ENCODE results near the gene TMEM50A.

The TMEM50A gene

GRCh38 chr1:25355841-25356395 lies 17.8 kb downstream of the TMEM50A start:
- Histone ChIP-seq H3K9me3 (ENCODE audit: insufficient read depth, low read length, severe bottlenecking) (no peaks in the 10 kb centered on the region), H3K27me3 (ENCODE audit: insufficient read depth, low read length, poor library complexity) (no peaks in the 10 kb centered on the region), H3K4me2 (ENCODE audit: insufficient read depth, low read length) (no peak overlapping the region), H4K20me1 (ENCODE audit: insufficient read depth, low read length) (peaks cover 3% of the 10 kb centered on the region; the same call in 1 of the 2 replicates), H3K9ac (ENCODE audit: low read depth, low read length) (no peak overlapping the region), H3K4me3 (ENCODE audit: low read depth in 1 of 2, low read length in 2 of 2) (no peak overlapping the region), H3K36me3 (ENCODE audit: insufficient read depth, low read length) (peaks cover 78% of the 10 kb centered on the region), H3K79me2 (ENCODE audit: insufficient read depth, low read length) (peaks cover 2% of the 10 kb centered on the region; the same call in 1 of the 2 replicates), H3K27ac (ENCODE audit: low read length) (no peak overlapping the region), H2AFZ (ENCODE audit: low read depth, low read length) (no peak overlapping the region), H3K4me1 (ENCODE audit: insufficient read depth, low read length) (no peaks in the 10 kb centered on the region)
- no peak for TF ChIP-seq EZH2 (IDR thresholded peaks at IDR 0.05; ENCODE audit: borderline replicate concordance, low read depth, low read length, severe bottlenecking)
- TF ChIP-seq CTCF (IDR thresholded peaks at IDR 0.05; ENCODE audit: borderline replicate concordance, extremely low read depth, low read length, poor library complexity, severe bottlenecking) = no peak
- DNase-seq (no peak), ATAC-seq (ENCODE audit: insufficient read depth, low read depth) (peak; percentile 42)

- ATAC-seq (ENCODE audit: insufficient read depth, low read depth) (no peak), DNase-seq (no peak)
- H3K4me1 ChIP-seq (ENCODE audit: insufficient read depth, low read length) = no peaks in the 10 kb centered on the region
- H3K9me3 ChIP-seq (ENCODE audit: insufficient read depth, low read length, severe bottlenecking) = no peaks in the 10 kb centered on the region
- peaks cover 81% of the 10 kb centered on the region for H3K36me3 ChIP-seq (ENCODE audit: insufficient read depth, low read length)
- no peak overlapping the region for H3K27ac ChIP-seq (ENCODE audit: low read length)
- H2AFZ ChIP-seq (ENCODE audit: low read depth, low read length) = no peak overlapping the region
- TF ChIP-seq EZH2 (IDR thresholded peaks at IDR 0.05; ENCODE audit: borderline replicate concordance, low read depth, low read length, severe bottlenecking) = no peak
- TF ChIP-seq CTCF (IDR thresholded peaks at IDR 0.05; ENCODE audit: borderline replicate concordance, extremely low read depth, low read length, poor library complexity, severe bottlenecking) = no peak
- peaks cover 3% of the 10 kb centered on the region; the same call in 1 of the 2 replicates for H4K20me1 ChIP-seq (ENCODE audit: insufficient read depth, low read length)
- no peak overlapping the region for H3K4me2 ChIP-seq (ENCODE audit: insufficient read depth, low read length)
- H3K79me2 ChIP-seq (ENCODE audit: insufficient read depth, low read length) = peaks cover 1% of the 10 kb centered on the region; the same call in 1 of the 2 replicates
- H3K4me3 ChIP-seq (ENCODE audit: low read depth in 1 of 2, low read length in 2 of 2) = no peak overlapping the region
- no peaks in the 10 kb centered on the region for H3K27me3 ChIP-seq (ENCODE audit: insufficient read depth, low read length, poor library complexity)
- H3K9ac ChIP-seq (ENCODE audit: low read depth, low read length) = no peak overlapping the region
Observed at GRCh38 chr1:25356441-25356840, 18.3 kb downstream of the TMEM50A start.

DNA sequence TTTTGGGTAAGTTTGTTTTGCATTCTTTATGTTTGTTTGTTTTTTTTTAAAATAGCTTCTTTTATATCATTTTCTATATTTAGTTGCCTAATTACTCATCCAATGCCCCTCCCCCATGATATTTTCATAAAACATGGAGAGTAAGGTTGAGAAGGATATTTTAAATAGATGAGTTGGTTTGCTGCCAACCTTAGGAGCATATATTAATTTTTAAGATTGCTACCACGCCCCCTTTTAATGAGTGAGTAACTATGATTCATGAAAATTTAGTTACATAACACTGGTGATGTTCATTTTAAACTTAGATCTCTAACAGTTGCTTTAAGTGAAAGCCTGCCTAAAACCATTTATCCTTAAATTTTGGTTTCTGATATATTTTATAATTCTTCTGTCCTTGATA lies 18.7 kb downstream of the TMEM50A start:
- DNase-seq (no peak), ATAC-seq (ENCODE audit: insufficient read depth, low read depth) (no peak)
- Histone ChIP-seq H3K9me3 (ENCODE audit: insufficient read depth, low read length, severe bottlenecking) (no peaks in the 10 kb centered on the region), H3K79me2 (ENCODE audit: insufficient read depth, low read length) (no peaks in the 10 kb centered on the region), H3K4me1 (ENCODE audit: insufficient read depth, low read length) (no peaks in the 10 kb centered on the region), H4K20me1 (ENCODE audit: insufficient read depth, low read length) (peaks cover 3% of the 10 kb centered on the region; the same call in 1 of the 2 replicates), H3K9ac (ENCODE audit: low read depth, low read length) (no peak overlapping the region), H3K27ac (ENCODE audit: low read length) (no peak overlapping the region), H3K4me2 (ENCODE audit: insufficient read depth, low read length) (no peak overlapping the region), H3K36me3 (ENCODE audit: insufficient read depth, low read length) (peaks cover 83% of the 10 kb centered on the region), H2AFZ (ENCODE audit: low read depth, low read length) (no peak overlapping the region), H3K4me3 (ENCODE audit: low read depth in 1 of 2, low read length in 2 of 2) (no peak overlapping the region), H3K27me3 (ENCODE audit: insufficient read depth, low read length, poor library complexity) (no peaks in the 10 kb centered on the region)
- TF ChIP-seq CTCF (IDR thresholded peaks at IDR 0.05; ENCODE audit: borderline replicate concordance, extremely low read depth, low read length, poor library complexity, severe bottlenecking) = no peak
- no peak for TF ChIP-seq EZH2 (IDR thresholded peaks at IDR 0.05; ENCODE audit: borderline replicate concordance, low read depth, low read length, severe bottlenecking)
